NCI-H1092 treated with DMSO at 0.1 percent for 48 hours (cell line): ENCODE data around the gene SLC1A7.

Source experiments
- DNase-seq: peaks from one replicate; lab custom pipeline; 2025; lab: John Stamatoyannopoulos, UW

Gene SLC1A7

GRCh38 chr1:53115403-53116306 is 26.8 kb downstream of the SLC1A7 start:
- no peak for DNase-seq

DNA sequence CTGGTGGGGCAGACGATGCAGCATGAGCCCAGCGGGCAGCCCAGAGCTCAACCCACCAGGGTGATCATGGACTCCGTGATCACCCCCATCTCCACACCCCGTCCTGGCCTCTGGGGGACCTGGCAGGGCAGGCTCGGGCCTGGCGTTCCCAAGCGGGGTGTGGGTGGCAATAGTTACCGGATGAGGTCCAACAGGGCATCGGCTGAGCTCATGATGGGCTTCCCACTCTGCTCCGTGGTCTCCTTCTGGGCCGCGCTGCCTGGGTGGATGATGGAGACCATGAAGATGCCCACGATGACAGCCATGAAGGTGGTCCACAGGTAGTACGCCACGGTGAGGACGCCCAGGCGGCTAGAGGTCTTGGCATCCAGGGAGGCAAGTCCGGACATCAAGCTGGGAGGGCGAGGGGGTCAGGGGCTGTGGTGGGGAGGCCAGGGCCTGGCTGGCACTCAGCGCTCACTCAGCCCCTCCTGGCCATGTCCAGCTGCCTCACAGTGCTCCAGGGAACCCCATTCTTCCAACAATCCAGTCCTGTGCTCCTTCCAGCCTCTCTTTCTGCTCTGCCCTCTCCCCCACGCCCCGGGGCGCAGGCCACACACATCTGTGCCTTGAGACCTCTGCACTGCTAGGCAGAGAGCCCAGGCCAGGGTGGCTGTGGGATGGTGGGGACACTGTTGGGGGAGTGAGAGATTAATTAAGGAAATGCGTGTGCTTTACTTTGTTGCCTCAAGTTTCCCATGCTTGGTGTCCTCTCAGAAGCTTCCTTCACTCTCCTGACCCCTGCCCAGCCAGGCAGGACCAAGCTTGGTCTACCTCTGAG is 27.6 kb downstream of the SLC1A7 start:
- DNase-seq, result no peak

DNA sequence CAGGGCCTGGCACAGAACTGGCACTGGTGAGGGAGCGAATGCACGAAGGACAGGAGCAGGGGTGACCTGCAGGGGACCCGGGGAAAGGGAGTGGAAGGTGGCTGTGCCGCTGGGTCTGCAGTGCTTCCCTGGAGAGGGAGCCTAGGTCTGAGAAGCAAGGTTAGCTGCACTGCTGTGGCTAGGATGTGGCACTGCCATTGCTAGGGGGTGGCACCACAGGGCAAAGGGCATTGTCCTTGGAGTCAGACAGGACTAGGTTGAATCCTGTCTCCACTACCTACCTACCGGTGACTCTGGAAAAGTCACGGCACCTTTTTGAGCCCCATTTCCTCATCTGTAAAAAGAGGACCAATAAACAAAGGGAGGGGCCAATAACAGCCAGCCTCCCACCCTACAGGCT is 28.3 kb downstream of the SLC1A7 start:
- no peak for DNase-seq

GRCh38 chr1:53112861-53113260 is 29.6 kb downstream of the SLC1A7 start:
- DNase-seq, result no peak

GRCh38 chr1:53112271-53112774 is 30.1 kb downstream of the SLC1A7 start:
- DNase-seq, result no peak

- no peak for DNase-seq
These were observed 30.7 kb downstream of the SLC1A7 start for GRCh38 chr1:53111693-53112092.

- DNase-seq, result no peak
These were observed 31.3 kb downstream of the SLC1A7 start for GRCh38 chr1:53111073-53111556.

DNA sequence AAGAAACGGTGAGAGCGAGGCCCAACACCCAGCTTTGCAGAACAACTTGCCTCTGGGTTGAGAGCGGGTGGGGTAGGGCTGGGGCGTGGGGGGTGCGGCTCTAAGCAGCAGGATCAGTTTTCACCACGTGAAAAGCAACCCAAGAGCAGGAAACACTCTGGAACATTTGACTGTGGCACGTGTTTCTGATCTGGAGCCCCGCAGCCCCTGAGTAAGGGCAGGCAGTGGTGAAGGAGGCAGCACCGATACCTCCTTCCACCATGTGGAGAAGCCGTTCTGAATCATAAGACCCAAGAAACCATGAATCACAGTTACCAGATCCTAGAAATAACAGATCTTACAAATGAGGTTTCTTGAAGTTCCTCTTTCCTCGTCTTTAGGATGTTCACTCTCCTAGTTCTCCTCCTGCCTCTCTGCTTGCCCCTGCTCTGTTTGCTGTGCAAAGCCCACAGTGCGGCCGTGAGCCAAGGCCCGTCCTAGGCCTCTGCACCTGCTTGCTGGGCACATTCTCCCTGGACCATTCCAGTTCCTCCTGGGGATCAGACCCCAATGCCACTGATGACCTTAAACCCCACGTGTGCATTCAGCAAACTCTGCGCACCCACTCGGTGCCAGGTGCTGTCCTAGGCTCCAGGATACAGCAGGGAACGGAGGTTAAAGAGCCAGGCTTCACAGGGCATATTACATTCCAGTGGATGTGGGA is 31.9 kb downstream of the SLC1A7 start:
- no peak for DNase-seq

GRCh38 chr1:53108646-53109580 is 33.5 kb downstream of the SLC1A7 start:
- DNase-seq, result no peak

GRCh38 chr1:53107570-53108322 is 34.7 kb downstream of the SLC1A7 start:
- DNase-seq, result peak; percentile 6

DNA sequence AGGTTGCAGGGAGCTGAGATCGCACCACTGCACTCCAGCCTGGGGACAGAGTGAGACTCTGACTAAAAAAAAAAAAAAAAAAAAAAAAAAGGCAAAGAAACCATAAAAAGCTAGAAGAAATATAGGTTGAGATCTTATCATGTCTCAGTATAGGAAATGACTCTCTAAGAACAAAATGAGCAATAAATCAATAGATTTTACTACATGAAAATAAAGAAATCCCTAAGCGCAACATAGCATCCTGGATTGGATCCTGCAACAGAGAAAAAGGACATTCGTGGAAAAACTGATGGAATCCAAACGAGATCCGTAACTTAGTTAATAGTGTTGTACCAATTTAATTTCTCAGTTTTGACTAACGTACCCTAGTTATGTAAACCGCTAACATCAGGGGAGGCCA is 35.3 kb downstream of the SLC1A7 start:
- no peak for DNase-seq

DNA sequence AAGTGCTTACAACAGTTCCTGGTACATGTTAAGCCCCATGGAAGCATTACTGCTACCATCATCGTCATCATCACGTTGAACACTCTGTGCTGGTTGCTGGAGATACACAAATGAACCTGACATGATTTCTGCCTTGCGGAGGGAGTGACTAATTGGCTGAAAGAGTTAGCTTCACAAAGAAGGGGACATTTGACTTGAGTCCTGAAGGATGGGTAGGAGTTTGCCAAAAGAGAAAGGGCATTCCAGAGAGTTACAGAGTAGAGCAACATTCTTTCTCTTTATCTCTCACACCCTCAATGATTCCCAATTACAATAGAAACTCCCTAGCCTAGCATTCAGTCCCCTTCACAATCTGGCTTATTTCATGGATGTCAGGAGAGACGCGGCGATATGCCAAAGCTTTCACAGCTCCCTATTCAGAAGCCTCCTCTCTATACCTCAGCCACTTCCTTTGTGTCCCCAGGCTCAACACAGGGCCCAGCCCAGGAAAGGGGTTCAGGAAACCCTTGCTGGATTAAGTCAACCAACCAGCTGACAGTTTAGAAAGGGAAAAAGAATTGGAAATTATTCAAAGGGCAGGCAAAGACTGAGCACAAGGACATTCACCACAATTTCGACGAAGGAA is 38.0 kb downstream of the SLC1A7 start:
- DNase-seq, result no peak

GRCh38 chr1:53094533-53094919 is 47.9 kb downstream of the SLC1A7 start:
- DNase-seq, result no peak

DNA sequence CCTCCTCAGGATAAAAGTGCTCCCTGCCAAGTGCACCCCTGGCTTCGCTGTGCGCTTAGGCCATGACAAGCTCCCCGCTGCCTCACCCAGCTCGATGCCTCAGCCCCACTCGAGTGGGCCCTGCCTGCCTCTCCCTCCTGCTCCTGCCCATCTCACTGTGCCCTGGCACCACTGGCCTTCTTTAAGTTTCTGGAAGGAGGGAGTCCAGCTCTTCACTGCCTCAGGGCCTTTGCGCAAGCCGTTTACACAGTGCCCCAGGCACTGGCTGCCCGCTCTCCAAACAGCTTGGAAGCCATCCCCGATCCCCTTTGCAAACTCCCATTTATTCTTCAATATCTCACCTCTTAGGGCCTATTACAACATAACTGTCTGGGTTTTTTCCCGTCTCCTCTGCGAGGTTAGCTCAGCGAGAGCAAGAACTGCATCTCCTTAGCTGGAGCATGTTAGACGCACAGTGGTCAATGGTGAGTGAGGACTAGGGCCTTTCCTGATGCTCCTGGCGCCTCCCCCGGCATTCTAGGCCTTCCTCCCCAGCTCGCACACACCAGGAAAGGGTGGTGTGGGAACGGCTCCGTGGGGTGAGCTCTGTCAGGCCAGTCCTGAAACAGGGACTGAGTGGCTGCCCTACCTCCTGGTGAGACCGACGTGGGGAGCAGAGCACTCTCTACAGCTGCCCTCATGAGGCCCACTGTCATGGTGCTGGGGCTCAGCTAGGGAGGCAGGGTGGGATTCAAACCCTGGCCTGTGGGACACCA is 48.5 kb downstream of the SLC1A7 start:
- DNase-seq, result no peak

DNA sequence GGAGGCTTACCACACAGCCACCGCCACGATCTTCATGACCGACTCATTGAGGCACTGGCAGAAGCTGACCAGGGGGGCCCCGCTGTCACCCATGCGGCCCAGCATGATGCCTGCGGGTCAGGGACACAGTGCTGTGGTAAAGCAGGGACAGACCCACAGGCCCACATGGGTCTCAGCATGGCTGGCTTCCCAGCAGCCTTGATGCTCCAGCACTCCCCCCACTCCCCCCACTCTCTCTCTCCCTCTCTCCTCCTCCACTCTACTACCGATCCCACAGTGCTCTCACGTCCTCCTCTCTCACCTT is 49.0 kb downstream of the SLC1A7 start:
- DNase-seq, result no peak

GRCh38 chr1:53092659-53093450 is 49.6 kb downstream of the SLC1A7 start:
- no peak for DNase-seq

DNA sequence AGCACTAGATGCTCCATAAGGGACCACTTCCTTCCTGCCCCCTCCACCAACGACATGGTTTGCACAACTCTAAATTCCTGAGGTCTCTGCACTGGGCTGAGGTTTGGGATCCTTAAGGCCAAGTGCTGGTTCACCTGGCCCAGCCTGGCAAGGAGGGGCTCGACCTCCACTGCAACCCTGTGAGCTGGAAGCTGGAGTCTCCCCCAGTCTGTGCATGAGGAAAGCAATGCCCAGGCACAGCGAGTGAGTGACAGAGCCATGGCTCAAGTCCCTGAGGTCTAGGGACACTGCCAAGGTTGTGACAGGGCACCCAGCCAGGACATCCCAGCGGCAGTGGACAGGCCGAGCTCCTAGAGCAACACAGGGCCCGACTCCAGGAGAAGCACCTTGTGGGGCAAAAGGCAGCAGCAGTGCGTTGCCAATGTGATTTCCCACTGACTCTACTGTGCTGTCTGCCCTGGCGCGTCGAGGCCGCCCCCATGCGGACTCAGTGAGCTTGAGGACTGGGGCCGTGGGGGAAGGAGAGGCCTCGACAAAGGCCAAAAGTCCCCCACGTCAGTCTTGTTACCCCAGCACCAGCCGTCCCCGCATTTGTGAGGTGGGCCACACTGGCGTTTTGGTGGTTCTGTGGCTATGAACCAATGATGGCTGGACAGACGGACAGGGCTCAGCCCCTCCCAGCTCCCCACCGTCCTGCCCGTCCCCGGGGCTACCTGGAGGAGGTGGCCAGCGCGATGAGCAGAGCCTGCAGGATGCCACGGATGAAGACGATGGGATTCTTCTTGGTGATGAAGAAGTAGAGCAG is 50.4 kb downstream of the SLC1A7 start:
- DNase-seq, result no peak
